ENCODE results near the gene KCNQ5.
A peak's percentile ranks its signal among the peaks of the same experiment; 100 is the strongest.

KCNQ5 gene

GRCh38 chr6:72770959-72771358, 149.1 kb downstream of the KCNQ5 start:
- in situ Hi-C loops (cut with HindIII; ENCODE audit: low sequenced_read_pairs), result no loop called here
- no peak for TF ChIP-seq CTCF (IDR thresholded peaks at IDR 0.05; ENCODE audit: low read depth, low read length, missing control alignments)
- H3K4me3 ChIP-seq (ENCODE audit: low read depth, low read length), result no peak overlapping the region
- DNase-seq (ENCODE audit: low read depth), result no peak

- in situ Hi-C loops (cut with HindIII; ENCODE audit: low sequenced_read_pairs), result no loop called here
- H3K4me3 ChIP-seq (ENCODE audit: low read depth, low read length), result no peak overlapping the region
- TF ChIP-seq CTCF (IDR thresholded peaks at IDR 0.05; ENCODE audit: low read depth, low read length, missing control alignments), result no peak
- no peak for DNase-seq (ENCODE audit: low read depth)
Observed at GRCh38 chr6:72776456-72776855, 154.6 kb downstream of the KCNQ5 start.

GRCh38 chr6:72781624-72782023, 159.8 kb downstream of the KCNQ5 start:
- TF ChIP-seq CTCF (IDR thresholded peaks at IDR 0.05; ENCODE audit: low read depth, low read length, missing control alignments), result no peak
- in situ Hi-C loops (cut with HindIII; ENCODE audit: low sequenced_read_pairs), result no loop called here

GRCh38 chr6:72783035-72783434, 161.2 kb downstream of the KCNQ5 start:
- in situ Hi-C loops (cut with HindIII; ENCODE audit: low sequenced_read_pairs), result no loop called here
- TF ChIP-seq CTCF (IDR thresholded peaks at IDR 0.05; ENCODE audit: low read depth, low read length, missing control alignments), result no peak
- DNase-seq (ENCODE audit: low read depth), result no peak
- H3K4me3 ChIP-seq (ENCODE audit: low read depth, low read length), result no peak overlapping the region

More at GRCh38 chr6:72781624-72782023, 159.8 kb downstream of the KCNQ5 start:
- no peak for DNase-seq (ENCODE audit: low read depth)
- H3K4me3 ChIP-seq (ENCODE audit: low read depth, low read length), result no peak overlapping the region

- no peak overlapping the region for H3K4me3 ChIP-seq (ENCODE audit: low read depth, low read length)
- TF ChIP-seq CTCF (IDR thresholded peaks at IDR 0.05; ENCODE audit: low read depth, low read length, missing control alignments), result no peak
- peak; percentile 79 for DNase-seq (ENCODE audit: low read depth)
- in situ Hi-C loops (cut with HindIII; ENCODE audit: low sequenced_read_pairs), result no loop called here
Observed at GRCh38 chr6:72783666-72784065, 161.8 kb downstream of the KCNQ5 start.

GRCh38 chr6:72784071-72784470, 162.2 kb downstream of the KCNQ5 start:
- in situ Hi-C loops (cut with HindIII; ENCODE audit: low sequenced_read_pairs), result no loop called here
- no peak for DNase-seq (ENCODE audit: low read depth)
- no peak overlapping the region for H3K4me3 ChIP-seq (ENCODE audit: low read depth, low read length)
- no peak for TF ChIP-seq CTCF (IDR thresholded peaks at IDR 0.05; ENCODE audit: low read depth, low read length, missing control alignments)

- no peak for DNase-seq (ENCODE audit: low read depth)
- TF ChIP-seq CTCF (IDR thresholded peaks at IDR 0.05; ENCODE audit: low read depth, low read length, missing control alignments), result no peak
- in situ Hi-C loops (cut with HindIII; ENCODE audit: low sequenced_read_pairs), result no loop called here
- no peak overlapping the region for H3K4me3 ChIP-seq (ENCODE audit: low read depth, low read length)
Observed at GRCh38 chr6:72784581-72784980, 162.7 kb downstream of the KCNQ5 start.

All from astrocyte of the cerebellum (primary cell).